Smooth muscle cell (in vitro differentiated cells): ENCODE data around the gene GRAMD1B. TPM values are rescaled to one million over a fixed set of nuclear protein-coding genes. Genes with fewer than 3 reads are reported as not detected.
"Not testable (repeated sequence)": the region's sequence is repeated elsewhere in the genome, so short reads cannot be mapped to it uniquely, and the experiment has no call there.

ENCODE experiments used
- DNase-seq: peaks from one replicate; lab custom pipeline; 2025; ENCODE audit not compliant: unreplicated experiment; lab: John Stamatoyannopoulos, UW
- H2AFZ ChIP-seq: fragments of 200-600 bp; sonication (generic); 2 replicates; pipeline ENCODE4 v1.6.0; 2016; ENCODE audit warnings: antibody characterized with exemption, low read depth, mild to moderate bottlenecking
- H3F3A ChIP-seq: fragments of 200-600 bp; sonication (generic); 2 replicates; pipeline ENCODE4 v1.6.0; 2017; ENCODE audit warnings: antibody characterized with exemption, low read depth
- H3K27ac ChIP-seq: fragments of 200-600 bp; sonication (generic); 2 replicates; pipeline ENCODE4 v1.5.1; 2016; ENCODE audit warnings: low read depth, mild to moderate bottlenecking
- H3K27me3 ChIP-seq: fragments of 200-600 bp; sonication (generic); 2 replicates; pipeline ENCODE4 v1.6.1; 2016; ENCODE audit warnings: low read depth, mild to moderate bottlenecking
- H3K36me3 ChIP-seq: fragments of 200-600 bp; sonication (generic); 2 replicates; pipeline ENCODE4 v1.5.1; 2016; ENCODE audit warnings: low read depth
- H3K4me1 ChIP-seq: fragments of 200-600 bp; sonication (generic); 2 replicates; pipeline ENCODE4 v1.5.1; 2016; ENCODE audit warnings: low read depth
- H3K4me2 ChIP-seq: fragments of 200-600 bp; sonication (generic); 2 replicates; pipeline ENCODE4 v1.6.0; 2016; ENCODE audit warnings: mild to moderate bottlenecking
- H3K4me3 ChIP-seq: fragments of 200-600 bp; sonication (generic); 2 replicates; pipeline ENCODE4 v1.5.1; 2016; ENCODE audit warnings: mild to moderate bottlenecking
- H3K79me2 ChIP-seq: fragments of 200-600 bp; sonication (generic); 2 replicates; pipeline ENCODE4 v1.6.0; 2016; ENCODE audit warnings: low read depth, mild to moderate bottlenecking
- H3K9ac ChIP-seq: fragments of 200-600 bp; sonication (generic); 2 replicates; pipeline ENCODE4 v1.6.0; 2016; ENCODE audit warnings: low read depth
- H3K9me3 ChIP-seq: fragments of 200-600 bp; sonication (generic); replicated peaks from 2 replicates; pipeline ENCODE4 v1.5.1; 2016; ENCODE audit warnings: low read depth
- H4K20me1 ChIP-seq: fragments of 200-600 bp; sonication (generic); 2 replicates; pipeline ENCODE4 v1.6.0; 2016; ENCODE audit warnings: low read depth
- WGBS: methylation state at CpG from one replicate; pipeline ENCODE4 v1.1.7; 2016; ENCODE audit warnings: low lambda C conversion rate; 5-methylcytosine and 5-hydroxymethylcytosine counted together
- polyA plus RNA-seq: library from polyadenylated mRNA; unstranded; fragments of >200 nt; fragmentation: Nextera tagmentation; extraction: Ambion mirVana; gene quantifications from 2 replicates; pipeline ENCODE4 v1.2.1, GENCODE V29; 2016
- total RNA-seq: library from RNA; depleted of rRNA; stranded (reverse); fragments of >200 nt; gene quantifications from 2 replicates; pipeline ENCODE4 v1.2.3, GENCODE V29; 2014
- TF ChIP-seq, protein P1 (sequence below): fragments of 200-600 bp; sonication (generic); IDR thresholded peaks from 2 replicates; pipeline ENCODE4 v1.5.1; 2017; ENCODE audit warnings: borderline replicate concordance, mild to moderate bottlenecking, antibody characterized with exemption; ENCODE audit not compliant: insufficient read depth, poor library complexity, severe bottlenecking

GRAMD1B gene
- total and polyA plus RNA-seq, 2 experiments from 2014 or later: 2.4 to 3.4 TPM

DNA sequence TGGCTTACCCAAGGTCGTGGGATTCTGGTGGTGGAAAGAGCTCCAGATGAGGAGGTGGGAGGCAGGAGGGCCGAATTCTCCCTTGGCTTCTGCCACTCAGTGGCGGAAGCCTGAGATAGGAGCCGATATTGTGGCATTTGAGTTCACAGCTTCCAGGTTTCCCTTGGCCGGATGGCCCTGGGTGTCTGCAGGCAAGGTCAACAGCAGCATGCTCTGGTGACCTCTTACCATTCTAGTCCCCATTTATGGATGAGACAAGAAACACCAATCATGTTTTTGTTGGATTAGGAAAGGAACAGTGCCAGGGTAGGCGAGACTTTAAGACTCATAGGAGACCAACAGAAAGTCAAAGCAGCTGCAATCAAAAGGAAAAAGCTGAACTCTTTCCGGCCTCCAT is 89.7 kb downstream of the GRAMD1B start:
- peaks cover 18% of the 10 kb centered on the region for H3K4me1 ChIP-seq
- no peaks in the 10 kb centered on the region for H3K27me3 ChIP-seq
- no peak overlapping the region for H2AFZ ChIP-seq
- 76% methylated on average over 7 of the region's 7 CpGs for WGBS
- H3K4me2 ChIP-seq: no peak overlapping the region
- TF ChIP-seq, protein P1, sequence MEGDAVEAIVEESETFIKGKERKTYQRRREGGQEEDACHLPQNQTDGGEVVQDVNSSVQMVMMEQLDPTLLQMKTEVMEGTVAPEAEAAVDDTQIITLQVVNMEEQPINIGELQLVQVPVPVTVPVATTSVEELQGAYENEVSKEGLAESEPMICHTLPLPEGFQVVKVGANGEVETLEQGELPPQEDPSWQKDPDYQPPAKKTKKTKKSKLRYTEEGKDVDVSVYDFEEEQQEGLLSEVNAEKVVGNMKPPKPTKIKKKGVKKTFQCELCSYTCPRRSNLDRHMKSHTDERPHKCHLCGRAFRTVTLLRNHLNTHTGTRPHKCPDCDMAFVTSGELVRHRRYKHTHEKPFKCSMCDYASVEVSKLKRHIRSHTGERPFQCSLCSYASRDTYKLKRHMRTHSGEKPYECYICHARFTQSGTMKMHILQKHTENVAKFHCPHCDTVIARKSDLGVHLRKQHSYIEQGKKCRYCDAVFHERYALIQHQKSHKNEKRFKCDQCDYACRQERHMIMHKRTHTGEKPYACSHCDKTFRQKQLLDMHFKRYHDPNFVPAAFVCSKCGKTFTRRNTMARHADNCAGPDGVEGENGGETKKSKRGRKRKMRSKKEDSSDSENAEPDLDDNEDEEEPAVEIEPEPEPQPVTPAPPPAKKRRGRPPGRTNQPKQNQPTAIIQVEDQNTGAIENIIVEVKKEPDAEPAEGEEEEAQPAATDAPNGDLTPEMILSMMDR: no peak
- no peak for DNase-seq
- H3F3A ChIP-seq: no peaks in the 10 kb centered on the region
- no peaks in the 10 kb centered on the region for H3K36me3 ChIP-seq
- no peak overlapping the region for H3K27ac ChIP-seq
- no peaks in the 10 kb centered on the region for H4K20me1 ChIP-seq
- H3K4me3 ChIP-seq: no peak overlapping the region
- no peak overlapping the region for H3K9ac ChIP-seq
- no peaks in the 10 kb centered on the region for H3K79me2 ChIP-seq
- no peaks in the 10 kb centered on the region for H3K9me3 ChIP-seq

- not testable (repeated sequence) for H3K36me3 ChIP-seq, H3K4me3 ChIP-seq, H3K9ac ChIP-seq, H3K79me2 ChIP-seq, H2AFZ ChIP-seq, H3K27me3 ChIP-seq, H3K27ac ChIP-seq, H4K20me1 ChIP-seq, H3F3A ChIP-seq, H3K9me3 ChIP-seq, DNase-seq, H3K4me2 ChIP-seq
- WGBS: 100% methylated on average over 6 of the region's 6 CpGs
- peaks cover 19% of the 10 kb centered on the region for H3K4me1 ChIP-seq
These were observed 90.4 kb downstream of the GRAMD1B start for GRCh38 chr11:123520476-123520875.

DNA sequence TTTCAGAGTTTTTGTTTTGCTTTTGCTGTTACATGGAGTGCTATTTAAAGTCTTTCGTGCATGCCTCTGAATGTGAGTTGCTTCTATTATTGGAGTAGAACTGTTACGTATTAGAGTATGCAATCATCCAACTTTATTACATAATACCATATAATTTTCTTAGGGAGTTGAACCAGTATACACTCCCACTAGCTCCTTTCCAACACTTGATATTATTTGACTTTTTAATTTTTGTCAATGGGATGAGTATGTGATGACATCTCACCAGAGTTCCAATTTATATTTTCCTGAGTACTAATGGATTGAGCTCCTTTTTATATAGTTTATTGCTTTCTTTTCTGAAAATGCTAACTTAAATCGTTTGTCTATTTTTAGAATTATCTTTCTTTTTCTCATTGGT is 90.9 kb downstream of the GRAMD1B start:
- Histone ChIP-seq H3K27me3 (no peaks in the 10 kb centered on the region), H3F3A (no peaks in the 10 kb centered on the region), H3K9ac (no peak overlapping the region), H3K4me3 (no peak overlapping the region), H4K20me1 (no peaks in the 10 kb centered on the region), H3K9me3 (no peaks in the 10 kb centered on the region), H3K36me3 (no peaks in the 10 kb centered on the region), H3K27ac (no peak overlapping the region), H3K79me2 (no peaks in the 10 kb centered on the region), H2AFZ (no peak overlapping the region), H3K4me2 (no peak overlapping the region), H3K4me1 (peaks cover 24% of the 10 kb centered on the region)
- 93% methylated on average over 3 of the region's 3 CpGs for WGBS
- DNase-seq: no peak
- TF ChIP-seq, protein P1: no peak

GRCh38 chr11:123521930-123522329 is 91.9 kb downstream of the GRAMD1B start:
- H3F3A ChIP-seq: no peaks in the 10 kb centered on the region
- TF ChIP-seq, protein P1: no peak

More at GRCh38 chr11:123521930-123522329, 91.9 kb downstream of the GRAMD1B start:
- Histone ChIP-seq H3K9me3 (no peaks in the 10 kb centered on the region), H3K4me2 (no peak overlapping the region), H3K4me1 (peaks cover 24% of the 10 kb centered on the region), H3K9ac (no peak overlapping the region), H2AFZ (no peak overlapping the region), H3K4me3 (no peak overlapping the region), H3K27me3 (no peaks in the 10 kb centered on the region), H4K20me1 (no peaks in the 10 kb centered on the region), H3K27ac (no peak overlapping the region), H3K36me3 (no peaks in the 10 kb centered on the region), H3K79me2 (no peaks in the 10 kb centered on the region)
- WGBS: 58% methylated on average over 3 of the region's 3 CpGs
- no peak for DNase-seq
